Testis (tissue), 2 donors: ENCODE measurements around the gene HYPK.

Experiments
- CTCF ChIP-seq, 3 experiments: fragments of 450-650 bp in 2 of 3; fragments of 200-600 bp in 1 of 3; sonication (generic) in 1 of 3; IDR thresholded peaks; one replicate each; pipeline ENCODE4 v1.5.1; 2016 to 2019; ENCODE audit warnings: antibody characterized with exemption in 3 of 3, mild to moderate bottlenecking in 2 of 3, moderate library complexity in 1 of 3
- POLR2A ChIP-seq: fragments of 450-650 bp; IDR thresholded peaks from one replicate; pipeline ENCODE4 v1.6.1; 2017; ENCODE audit warnings: antibody characterized with exemption, mild to moderate bottlenecking, moderate library complexity

DNA sequence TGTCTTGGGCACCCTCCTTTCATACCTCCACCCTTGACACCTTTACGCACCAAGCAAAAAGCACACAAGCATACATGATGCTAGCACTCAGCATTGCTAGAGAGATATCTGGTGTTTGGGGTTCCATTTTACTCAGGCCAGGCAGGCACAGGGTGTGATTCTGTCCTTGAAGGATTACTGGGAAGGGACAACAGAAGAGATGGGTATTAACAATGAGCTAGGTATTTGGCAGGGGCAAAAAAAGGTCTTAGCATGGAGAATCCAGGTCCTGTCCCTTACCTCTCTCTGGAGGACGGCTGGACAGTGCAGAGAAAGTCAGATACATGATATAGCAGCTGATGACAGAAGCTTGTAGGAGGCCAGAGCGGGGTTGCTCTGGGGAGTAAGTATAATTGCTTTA, 3.8 kb upstream of the HYPK start:
- TF ChIP-seq CTCF (IDR thresholded peaks at IDR 0.05) = no peak
- TF ChIP-seq POLR2A = no peak
